Pancreas (tissue), 10 donors: Measurements from ENCODE around the gene FHIT. TPM values are rescaled to one million over a fixed set of nuclear protein-coding genes. Genes with fewer than 3 reads are reported as not detected.

Experiments used
- ATAC-seq, 4 donors: fragments of 200-7000 bp; cut with Tn5 transposase; one replicate each; pipeline versions ENCODE4 v1.8.0 to v1.9.1; 2020; ENCODE audit warnings: mild to moderate bottlenecking in 4 of 4, moderate library complexity in 4 of 4
- DNase-seq, 6 donors: peaks; one replicate each; pipeline ENCODE4 v3.0.0-alpha.2; 2020
- FAIRE-seq: peaks from 2 replicates; lab custom pipeline; 2012; peaks lifted over from hg19 to GRCh38; lab: Jason Lieb, UNC
- H3K27ac ChIP-seq, 4 donors: fragments of 200-600 bp; sonication (generic); 1 replicate in 3 of 4; 2 replicates in 1 of 4; pipeline versions ENCODE4 v1.5.0 to v1.8.0; 2020
- H3K27me3 ChIP-seq, 4 donors: fragments of 200-600 bp; one replicate each; pipeline ENCODE4 v1.8.0; 2021
- H3K36me3 ChIP-seq, 3 donors: fragments of 200-600 bp; sonication (generic) in 1 of 3; one replicate each; pipeline versions ENCODE4 v1.5.0 to v1.8.0; 2020 to 2021
- H3K4me1 ChIP-seq, 3 donors: fragments of 200-600 bp; one replicate each; pipeline ENCODE4 v1.8.0; 2021
- H3K4me3 ChIP-seq, 4 donors: fragments of 200-600 bp; sonication (generic) in 2 of 4; one replicate each; pipeline versions ENCODE4 v1.5.0 to v1.8.0; 2020 to 2021
- H3K9me3 ChIP-seq, 4 donors: fragments of 200-600 bp; one replicate each; pipeline ENCODE4 v1.8.0; 2021
- WGBS, 2 donors: extraction: QIAGEN DNeasy Blood & Tissue Kit; methylation state at CpG; one replicate each; pipeline ENCODE4 v1.1.7; 2013; 5-methylcytosine and 5-hydroxymethylcytosine counted together
- intact Hi-C, 3 donors: fragments of 100-400 bp; cut with DNase I; formaldehyde crosslinking; loops; one replicate each; pipeline versions ENCODE4 v1.11.1 to v1.14.2; 2022
- polyA plus RNA-seq, 2 donors: library from polyadenylated mRNA; stranded (reverse); fragments of 200-250 nt; gene quantifications; one replicate each; pipeline ENCODE4 v1.2.3, GENCODE V29; 2013
- total RNA-seq, 6 donors: library from RNA; stranded (reverse); fragmentation: NEBNext Ultra II Directional in 4 of 6; extraction: Animal tissue kit (Norgen Biotek cat#: 25700) in 4 of 6; gene quantifications; one replicate each; pipeline versions ENCODE4 v1.2.1 to v1.2.4, GENCODE V29; 2021 to 2023
- TF ChIP-seq, protein P1 (sequence below), 4 donors: fragments of 200-600 bp; sonication (generic) in 3 of 4; IDR thresholded peaks; one replicate each; pipeline versions ENCODE4 v1.5.0 to v1.8.0; 2021; ENCODE audit warnings: antibody characterized with exemption in 4 of 4
- donor health status: healthy with polysubstance abuse.
- donor health status: DM: no; HTN: no; CAD: no; lungs with moderate emphysema.
- donor health status: DM: no; HTN: no; CAD: no.
- donor health status: control.
- donor health status: control.
- donor health status: Bipolar disorder and iron deficiency.
- donor health status: DM: yes; HTN: yes; CAD: no.
- donor health status: DM: no; HTN: no; CAD: no.
- donor health status: DM: no; HTN: no; CAD: no.
- donor health status: DM: yes; HTN: yes; CAD: no.

FHIT gene
- total and polyA plus RNA-seq, 8 donors, result 4.8 to 15.7 (median 8.0) TPM

DNA sequence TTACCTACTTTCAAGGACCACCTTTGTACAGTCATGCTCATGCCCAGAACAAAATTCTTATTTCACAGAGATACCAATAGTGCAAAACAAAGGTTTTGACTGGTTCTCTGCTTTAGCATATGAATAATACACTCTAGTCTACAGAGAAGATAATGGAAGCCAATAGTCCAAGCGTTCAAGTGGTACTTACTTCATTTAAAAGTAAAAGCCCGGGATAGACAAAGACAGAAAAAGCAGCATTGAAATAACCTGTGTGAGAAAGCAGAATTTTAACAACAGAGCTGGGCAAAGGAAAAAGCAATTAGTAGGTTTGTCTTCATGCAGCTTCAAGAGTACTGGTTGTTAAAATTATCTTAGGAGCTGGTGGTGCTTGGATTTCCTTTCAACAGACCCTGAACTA is 848.3 kb downstream of the FHIT start:
- Histone ChIP-seq H3K27ac (no peak overlapping the region), H3K27me3 (no peaks in the 10 kb centered on the region), H3K36me3 (no peaks in the 10 kb centered on the region), H3K4me1 (no peaks in the 10 kb centered on the region), H3K9me3 (no peaks in the 10 kb centered on the region), H3K4me3 (no peak overlapping the region)
- DNase-seq (no peak), ATAC-seq (no peak), FAIRE-seq (no peak)
- 96 to 98% methylated on average over 2 of the region's 2 CpGs for WGBS, 2 donors
- TF ChIP-seq, protein P1, sequence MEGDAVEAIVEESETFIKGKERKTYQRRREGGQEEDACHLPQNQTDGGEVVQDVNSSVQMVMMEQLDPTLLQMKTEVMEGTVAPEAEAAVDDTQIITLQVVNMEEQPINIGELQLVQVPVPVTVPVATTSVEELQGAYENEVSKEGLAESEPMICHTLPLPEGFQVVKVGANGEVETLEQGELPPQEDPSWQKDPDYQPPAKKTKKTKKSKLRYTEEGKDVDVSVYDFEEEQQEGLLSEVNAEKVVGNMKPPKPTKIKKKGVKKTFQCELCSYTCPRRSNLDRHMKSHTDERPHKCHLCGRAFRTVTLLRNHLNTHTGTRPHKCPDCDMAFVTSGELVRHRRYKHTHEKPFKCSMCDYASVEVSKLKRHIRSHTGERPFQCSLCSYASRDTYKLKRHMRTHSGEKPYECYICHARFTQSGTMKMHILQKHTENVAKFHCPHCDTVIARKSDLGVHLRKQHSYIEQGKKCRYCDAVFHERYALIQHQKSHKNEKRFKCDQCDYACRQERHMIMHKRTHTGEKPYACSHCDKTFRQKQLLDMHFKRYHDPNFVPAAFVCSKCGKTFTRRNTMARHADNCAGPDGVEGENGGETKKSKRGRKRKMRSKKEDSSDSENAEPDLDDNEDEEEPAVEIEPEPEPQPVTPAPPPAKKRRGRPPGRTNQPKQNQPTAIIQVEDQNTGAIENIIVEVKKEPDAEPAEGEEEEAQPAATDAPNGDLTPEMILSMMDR (IDR thresholded peaks at IDR 0.05), result no peak
- intact Hi-C loops, result no loop called here

DNA sequence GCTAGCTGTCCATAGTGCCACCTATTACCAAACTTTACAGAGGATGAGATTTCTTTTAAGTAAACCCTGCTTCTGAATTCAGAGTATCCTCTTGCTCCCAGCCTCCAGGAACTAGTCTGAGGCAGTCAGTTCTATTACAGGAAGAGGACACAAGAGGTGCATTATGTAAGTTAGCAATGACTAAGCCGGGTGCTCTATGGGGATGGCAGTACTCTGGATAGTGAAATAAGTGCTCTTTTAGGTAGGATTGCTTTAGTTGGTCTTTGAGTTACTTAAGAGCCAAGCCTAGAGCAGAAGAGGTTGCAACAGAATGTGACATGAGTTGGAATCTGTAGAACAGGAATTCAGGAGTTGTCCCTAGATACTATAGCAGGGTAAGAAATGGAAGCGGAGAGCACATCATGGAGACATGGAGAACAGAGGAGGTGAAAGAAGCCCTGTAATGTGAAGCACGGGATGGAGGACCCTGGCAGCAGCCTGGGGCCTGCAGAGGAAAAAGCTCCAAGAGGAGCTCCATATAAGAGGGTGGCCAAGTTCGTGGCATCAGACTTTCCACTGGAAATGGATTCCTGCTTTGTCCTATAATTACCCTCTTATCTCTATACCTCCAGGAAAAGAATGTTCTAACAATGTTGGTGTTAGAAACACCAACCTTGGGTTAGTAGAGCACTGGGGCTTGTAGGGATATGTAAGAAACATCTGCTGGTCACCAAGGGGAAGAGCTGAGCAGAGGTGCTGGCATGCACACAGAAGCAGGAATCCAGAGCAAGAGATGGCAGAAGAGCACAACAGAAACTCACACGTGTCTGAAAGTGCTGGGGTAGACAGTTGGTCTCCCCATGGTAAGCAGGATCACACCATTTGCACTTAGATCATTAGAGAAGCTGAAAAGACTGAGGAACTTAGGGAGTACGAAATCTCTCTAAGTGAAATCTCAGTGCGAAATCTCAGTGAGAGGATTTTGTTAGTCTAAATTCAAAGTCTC is 851.1 kb downstream of the FHIT start:
- Histone ChIP-seq H3K27ac (no peak overlapping the region), H3K36me3 (no peaks in the 10 kb centered on the region), H3K4me3 (no peak overlapping the region), H3K9me3 (no peaks in the 10 kb centered on the region), H3K4me1 (no peaks in the 10 kb centered on the region), H3K27me3 (no peaks in the 10 kb centered on the region)
- intact Hi-C loops, result no loop called here
- DNase-seq, result no peak
- WGBS, 2 donors, result 74 to 90% methylated on average over 6 to 7 of the region's 7 CpGs
- TF ChIP-seq, protein P1 (IDR thresholded peaks at IDR 0.05), result no peak
- FAIRE-seq, result no peak
- ATAC-seq, result peak in 3 of 4 donors; percentile 26 to 80 (median 45)

DNA sequence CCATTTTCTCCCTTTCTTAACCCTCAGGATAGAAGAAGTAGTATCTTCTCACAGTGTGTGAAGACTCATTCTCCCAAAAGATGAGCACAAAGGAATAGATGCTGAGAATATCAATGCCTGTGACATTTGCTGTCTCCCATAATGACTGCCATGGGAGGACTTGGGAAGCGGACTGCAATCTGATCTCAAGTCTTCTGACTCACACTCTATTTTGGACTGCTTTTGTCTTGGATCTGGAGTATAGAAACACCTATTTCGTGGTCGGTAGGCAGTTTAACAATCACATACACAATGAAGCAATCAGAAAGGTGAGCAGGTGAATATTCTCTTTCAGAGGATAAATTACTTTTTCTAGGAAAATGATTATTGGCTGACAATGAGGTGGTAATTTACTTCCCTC is 852.0 kb downstream of the FHIT start:
- FAIRE-seq (no peak), ATAC-seq (no peak), DNase-seq (no peak)
- Histone ChIP-seq H3K36me3 (no peaks in the 10 kb centered on the region), H3K9me3 (no peaks in the 10 kb centered on the region), H3K27ac (no peak overlapping the region), H3K4me3 (no peak overlapping the region), H3K27me3 (no peaks in the 10 kb centered on the region), H3K4me1 (no peaks in the 10 kb centered on the region)
- intact Hi-C loops, result no loop called here
- 77 to 89% methylated on average over 3 of the region's 3 CpGs for WGBS, 2 donors
- TF ChIP-seq, protein P1 (IDR thresholded peaks at IDR 0.05), result no peak

DNA sequence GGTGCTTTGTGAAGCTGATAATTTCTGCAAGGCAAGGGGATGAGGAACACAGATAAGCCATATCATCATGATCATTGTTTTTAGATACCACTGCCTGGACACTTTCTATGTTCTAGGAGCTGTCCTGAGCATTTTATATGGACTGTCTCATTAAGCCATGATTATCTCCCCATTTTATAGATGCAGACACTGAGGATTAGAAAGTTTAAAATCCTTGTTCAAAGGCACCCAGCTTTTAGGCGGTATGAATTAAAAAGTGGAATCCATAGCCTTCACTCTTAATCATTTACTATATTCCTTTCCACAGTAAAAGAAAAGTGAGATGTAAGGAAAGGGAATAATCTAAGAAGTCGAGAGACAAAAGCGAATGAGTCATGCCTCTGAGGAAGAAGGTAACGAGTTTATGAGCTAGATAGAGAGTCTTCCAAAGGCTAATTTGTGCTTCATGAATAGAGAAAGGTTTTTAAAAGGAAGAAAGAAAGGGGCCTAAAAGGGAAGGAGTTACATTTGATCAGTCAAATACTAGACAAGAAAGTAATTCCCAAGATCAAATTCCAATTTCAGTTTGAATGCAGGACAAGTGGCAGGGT is 856.0 kb downstream of the FHIT start:
- TF ChIP-seq, protein P1 (IDR thresholded peaks at IDR 0.05), result no peak
- no peaks in the 10 kb centered on the region for H3K27me3 ChIP-seq
- no peak overlapping the region for H3K27ac ChIP-seq
- WGBS, 2 donors, result 94 to 96% methylated on average over 4 of the region's 4 CpGs
- FAIRE-seq, result no peak
- H3K4me3 ChIP-seq, result no peak overlapping the region
- intact Hi-C loops, result no loop called here
- H3K36me3 ChIP-seq, result no peaks in the 10 kb centered on the region
- H3K4me1 ChIP-seq, result no peaks in the 10 kb centered on the region
- no peaks in the 10 kb centered on the region for H3K9me3 ChIP-seq
- ATAC-seq, result no peak
- no peak for DNase-seq
